ENCODE results near the gene STAB1.

The STAB1 gene

GRCh38 chr3:52506266-52506966, 11.3 kb downstream of the STAB1 start:
- H3K27ac ChIP-seq, result no peak overlapping the region
- H3K4me1 ChIP-seq, result no peaks in the 10 kb centered on the region
- H3K27me3 ChIP-seq, result no peaks in the 10 kb centered on the region
- peaks cover 0 to 4% (median 0%) of the 10 kb centered on the region in 3 donors for H3K36me3 ChIP-seq
- TF ChIP-seq, protein P1, sequence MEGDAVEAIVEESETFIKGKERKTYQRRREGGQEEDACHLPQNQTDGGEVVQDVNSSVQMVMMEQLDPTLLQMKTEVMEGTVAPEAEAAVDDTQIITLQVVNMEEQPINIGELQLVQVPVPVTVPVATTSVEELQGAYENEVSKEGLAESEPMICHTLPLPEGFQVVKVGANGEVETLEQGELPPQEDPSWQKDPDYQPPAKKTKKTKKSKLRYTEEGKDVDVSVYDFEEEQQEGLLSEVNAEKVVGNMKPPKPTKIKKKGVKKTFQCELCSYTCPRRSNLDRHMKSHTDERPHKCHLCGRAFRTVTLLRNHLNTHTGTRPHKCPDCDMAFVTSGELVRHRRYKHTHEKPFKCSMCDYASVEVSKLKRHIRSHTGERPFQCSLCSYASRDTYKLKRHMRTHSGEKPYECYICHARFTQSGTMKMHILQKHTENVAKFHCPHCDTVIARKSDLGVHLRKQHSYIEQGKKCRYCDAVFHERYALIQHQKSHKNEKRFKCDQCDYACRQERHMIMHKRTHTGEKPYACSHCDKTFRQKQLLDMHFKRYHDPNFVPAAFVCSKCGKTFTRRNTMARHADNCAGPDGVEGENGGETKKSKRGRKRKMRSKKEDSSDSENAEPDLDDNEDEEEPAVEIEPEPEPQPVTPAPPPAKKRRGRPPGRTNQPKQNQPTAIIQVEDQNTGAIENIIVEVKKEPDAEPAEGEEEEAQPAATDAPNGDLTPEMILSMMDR (IDR thresholded peaks at IDR 0.05), result no peak
- H3K9me3 ChIP-seq, result no peaks in the 10 kb centered on the region
- no peak for DNase-seq
- intact Hi-C loops (cut with DNase I; ENCODE audit: low total_unique reads), result no loop called here
- H3K4me3 ChIP-seq, result no peak overlapping the region

DNA sequence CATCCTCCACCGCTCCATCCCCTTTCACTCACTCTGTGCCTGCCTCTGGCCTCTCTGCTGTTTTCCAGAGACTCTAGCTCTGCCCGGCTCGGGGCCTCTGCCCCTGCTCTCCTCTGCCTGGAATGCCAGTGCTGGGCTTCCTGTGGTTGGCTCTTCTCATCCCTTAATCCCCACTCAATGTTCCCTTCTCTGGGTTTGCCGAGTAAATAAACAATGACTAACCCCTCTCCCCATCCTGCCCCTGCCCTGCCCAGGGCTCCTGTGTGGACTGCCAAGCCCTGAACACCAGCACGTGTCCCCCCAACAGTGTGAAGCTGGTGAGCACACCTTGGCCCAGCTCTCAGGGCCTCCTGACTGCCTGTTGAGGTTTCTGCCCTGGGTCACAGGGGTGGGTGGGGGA, 12.2 kb downstream of the STAB1 start:
- Histone ChIP-seq H3K27ac (no peak overlapping the region), H3K9me3 (no peaks in the 10 kb centered on the region), H3K27me3 (no peaks in the 10 kb centered on the region), H3K36me3 (peaks cover 0 to 4% (median 0%) of the 10 kb centered on the region in 3 donors), H3K4me1 (no peaks in the 10 kb centered on the region), H3K4me3 (no peak overlapping the region)
- intact Hi-C loops (cut with DNase I; ENCODE audit: low total_unique reads), result no loop called here
- TF ChIP-seq, protein P1 (IDR thresholded peaks at IDR 0.05), result no peak
- no peak for DNase-seq

DNA sequence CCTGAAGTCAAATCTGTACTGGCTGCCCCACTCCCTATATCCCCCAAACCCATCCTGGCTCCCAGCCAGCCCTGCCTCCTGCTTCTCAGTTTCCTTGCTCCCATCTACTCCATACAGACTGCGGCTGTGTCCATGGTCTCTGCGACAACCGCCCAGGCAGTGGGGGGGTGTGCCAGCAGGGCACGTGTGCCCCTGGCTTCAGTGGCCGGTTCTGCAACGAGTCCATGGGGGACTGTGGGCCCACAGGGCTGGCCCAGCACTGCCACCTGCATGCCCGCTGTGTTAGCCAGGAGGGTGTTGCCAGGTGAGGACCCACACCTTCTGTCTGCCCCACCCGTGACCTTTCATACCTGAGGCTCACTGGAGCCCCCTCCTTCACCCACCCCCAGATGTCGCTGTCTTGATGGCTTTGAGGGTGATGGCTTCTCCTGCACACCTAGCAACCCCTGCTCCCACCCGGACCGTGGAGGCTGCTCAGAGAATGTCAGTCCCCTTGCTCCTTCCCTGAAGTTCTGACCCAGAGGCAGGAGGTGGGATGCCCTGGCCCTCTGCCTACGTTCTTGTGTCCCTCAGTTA, 14.7 kb downstream of the STAB1 start:
- Histone ChIP-seq H3K36me3 (peaks cover 0 to 4% (median 0%) of the 10 kb centered on the region in 3 donors), H3K27me3 (no peaks in the 10 kb centered on the region), H3K4me3 (no peak overlapping the region), H3K27ac (no peak overlapping the region), H3K9me3 (no peaks in the 10 kb centered on the region), H3K4me1 (no peaks in the 10 kb centered on the region)
- TF ChIP-seq, protein P1 (IDR thresholded peaks at IDR 0.05), result no peak
- intact Hi-C loops (cut with DNase I; ENCODE audit: low total_unique reads), result no loop called here
- DNase-seq, result no peak

GRCh38 chr3:52511509-52511908, 16.4 kb downstream of the STAB1 start:
- Histone ChIP-seq H3K9me3 (no peaks in the 10 kb centered on the region), H3K27ac (no peak overlapping the region), H3K27me3 (no peaks in the 10 kb centered on the region), H3K4me3 (no peak overlapping the region), H3K36me3 (no peaks in the 10 kb centered on the region), H3K4me1 (no peaks in the 10 kb centered on the region)
- intact Hi-C loops (cut with DNase I; ENCODE audit: low total_unique reads), result no loop called here
- TF ChIP-seq, protein P1 (IDR thresholded peaks at IDR 0.05), result no peak
- no peak for DNase-seq

GRCh38 chr3:52512105-52512504, 17.0 kb downstream of the STAB1 start:
- Histone ChIP-seq H3K4me3 (no peak overlapping the region), H3K36me3 (no peaks in the 10 kb centered on the region), H3K4me1 (no peaks in the 10 kb centered on the region), H3K9me3 (no peaks in the 10 kb centered on the region), H3K27ac (no peak overlapping the region), H3K27me3 (no peaks in the 10 kb centered on the region)
- TF ChIP-seq, protein P1 (IDR thresholded peaks at IDR 0.05), result no peak
- DNase-seq, result no peak
- intact Hi-C loops (cut with DNase I; ENCODE audit: low total_unique reads), result no loop called here

Data from tibial artery (tissue), 4 donors.